GM21528 (cell line): ENCODE measurements around the gene ABR.
"Not testable (repeated sequence)": the region's sequence is repeated elsewhere in the genome, so short reads cannot be mapped to it uniquely, and the experiment has no call there.

Experiments
- ATAC-seq: cut with Tn5 transposase; IDR thresholded peaks from one replicate; pipeline ENCODE4 v1.9.1; 2021; ENCODE audit warnings: mild to moderate bottlenecking, moderate library complexity; ENCODE audit not compliant: unreplicated experiment, low FRiP score

The ABR gene

GRCh38 chr17:1202291-1202690 is 22.5 kb upstream of the ABR start:
- no peak for ATAC-seq

GRCh38 chr17:1201132-1201702 is 21.4 kb upstream of the ABR start:
- ATAC-seq: no peak

DNA sequence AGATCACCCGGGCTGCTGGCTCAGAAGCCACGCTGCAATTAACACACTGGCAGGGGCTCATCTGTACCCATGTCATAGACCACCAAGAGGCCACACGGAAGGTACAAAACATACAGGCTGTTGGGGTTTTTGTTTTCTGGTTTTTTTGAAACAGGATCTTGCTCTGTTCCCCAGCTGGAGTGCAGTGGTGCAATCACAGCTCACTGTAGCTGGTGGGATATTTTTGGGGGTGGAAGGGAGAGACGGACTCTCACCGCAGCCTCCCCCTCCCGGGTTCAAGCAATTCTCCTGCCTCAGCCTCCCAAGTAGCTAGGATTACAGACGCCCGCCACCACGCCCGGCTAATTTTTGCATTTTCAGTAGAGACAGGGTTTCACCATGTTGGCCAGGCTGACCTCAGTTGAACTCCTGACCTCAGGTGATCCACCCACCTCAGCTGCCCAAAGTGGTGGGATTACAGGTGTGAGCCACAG is 19.5 kb upstream of the ABR start:
- not testable (repeated sequence) for ATAC-seq

GRCh38 chr17:1197781-1198490 is 18.2 kb upstream of the ABR start:
- ATAC-seq: peak; percentile 69

DNA sequence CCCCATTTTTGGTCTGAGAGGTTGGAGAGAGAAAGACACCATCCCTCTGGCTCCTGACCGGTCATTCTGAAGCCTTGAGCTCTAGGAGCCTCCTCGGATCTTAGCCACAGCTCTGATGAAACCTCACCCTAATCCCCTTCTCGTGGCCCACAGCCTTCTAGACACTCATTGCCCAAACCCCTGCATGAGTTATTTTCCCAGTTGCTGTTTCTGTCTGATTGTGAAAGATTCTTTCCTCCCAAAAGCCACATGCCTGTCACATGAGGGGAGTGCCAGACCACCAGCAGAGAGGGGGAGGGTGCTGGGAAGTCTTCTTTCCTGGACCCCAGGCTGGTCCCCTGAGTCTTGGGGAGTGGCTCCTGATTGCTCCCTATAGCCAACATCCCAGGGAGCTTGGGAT is 17.6 kb upstream of the ABR start:
- peak; percentile 4 for ATAC-seq

DNA sequence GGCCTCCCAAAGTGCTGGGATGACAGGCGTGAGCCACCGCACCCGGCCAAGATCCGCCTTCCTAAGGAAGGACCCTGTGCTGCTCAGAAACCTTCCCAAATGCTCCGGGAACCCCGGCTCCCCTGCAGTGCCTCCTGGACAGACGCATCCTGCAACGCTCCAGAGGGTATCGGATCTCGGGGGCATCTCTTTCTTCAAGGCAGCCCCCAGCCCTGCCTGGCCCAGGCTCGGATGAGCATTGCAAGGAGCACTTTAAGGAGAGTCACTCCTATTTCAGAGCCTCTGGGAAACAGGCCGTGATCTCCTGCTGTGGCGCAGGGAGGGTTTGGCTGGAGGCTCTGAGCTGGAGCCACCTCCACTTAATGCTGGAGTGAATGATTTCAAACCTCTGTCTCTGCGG is 17.2 kb upstream of the ABR start:
- ATAC-seq: no peak

DNA sequence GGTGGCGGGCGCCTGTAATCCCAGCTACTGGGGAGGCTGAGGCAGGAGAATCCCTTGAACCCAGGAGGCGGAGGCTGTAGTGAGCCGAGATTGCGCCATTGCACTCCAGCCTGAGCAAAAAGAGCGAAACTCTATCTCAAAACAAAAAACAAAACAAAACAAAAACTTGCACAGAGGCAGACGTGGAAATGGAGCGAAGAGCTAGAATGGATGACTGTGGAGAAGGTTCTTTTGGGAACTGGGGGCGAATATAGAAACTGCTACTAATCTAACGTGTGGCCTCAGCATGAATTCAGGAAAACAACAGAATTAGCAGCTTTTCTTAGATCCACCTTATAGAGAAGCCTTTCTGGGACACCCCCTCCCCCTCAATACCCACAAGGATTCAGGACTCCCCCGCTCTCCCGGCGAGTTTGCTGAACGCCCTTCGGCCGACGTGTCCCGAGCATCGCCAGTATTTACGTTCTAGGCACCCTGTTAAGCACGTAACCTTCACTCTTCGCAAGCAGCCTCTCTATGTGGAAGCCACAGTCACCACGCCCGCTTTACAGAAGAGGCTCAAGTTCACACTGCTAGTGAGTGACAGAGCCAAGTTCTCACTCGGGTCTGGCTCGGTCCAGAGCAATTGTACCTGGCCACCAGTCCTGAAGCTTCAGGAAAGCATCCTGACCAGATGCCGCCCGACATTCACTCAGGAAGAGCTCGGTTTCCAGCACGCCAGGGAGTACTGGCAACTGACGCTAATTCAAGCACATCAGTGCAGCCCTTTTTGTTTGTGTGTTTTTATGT is 13.3 kb upstream of the ABR start:
- ATAC-seq: no peak

- ATAC-seq: no peak
Measured at GRCh38 chr17:1190751-1191331, 11.1 kb upstream of the ABR start.

- no peak for ATAC-seq
Measured at GRCh38 chr17:1188812-1189504, 9.2 kb upstream of the ABR start.

GRCh38 chr17:1186923-1187771 is 7.4 kb upstream of the ABR start:
- ATAC-seq: no peak

DNA sequence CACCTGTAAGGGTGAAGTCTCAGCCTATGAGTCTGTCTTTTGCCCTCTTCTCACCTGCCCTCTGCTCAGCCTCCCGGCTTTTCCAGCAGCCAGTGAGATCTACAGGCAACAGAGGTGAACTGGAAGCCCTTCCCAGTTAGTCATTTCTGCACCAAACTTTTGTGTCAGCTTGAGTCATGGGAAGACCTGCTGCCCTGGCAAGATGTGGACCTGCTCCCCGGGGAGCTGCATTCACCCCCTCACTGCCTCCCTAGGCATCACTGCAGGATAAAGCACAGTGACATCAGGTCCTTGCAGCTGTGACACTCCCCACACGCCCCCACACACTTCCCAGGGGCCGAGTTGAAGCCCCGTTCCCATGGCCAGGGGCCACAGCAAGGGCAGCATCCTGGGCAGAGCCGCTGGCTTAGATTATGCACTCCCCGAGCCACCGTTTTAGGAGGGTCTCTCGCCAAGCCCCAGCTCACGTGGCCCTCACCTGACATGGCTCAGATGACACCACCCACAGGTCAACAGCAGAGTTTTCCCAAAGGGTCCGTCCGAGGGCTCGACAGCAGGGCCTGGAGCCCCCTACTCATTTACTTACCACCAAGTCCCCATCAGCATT is 6.5 kb upstream of the ABR start:
- ATAC-seq: no peak

DNA sequence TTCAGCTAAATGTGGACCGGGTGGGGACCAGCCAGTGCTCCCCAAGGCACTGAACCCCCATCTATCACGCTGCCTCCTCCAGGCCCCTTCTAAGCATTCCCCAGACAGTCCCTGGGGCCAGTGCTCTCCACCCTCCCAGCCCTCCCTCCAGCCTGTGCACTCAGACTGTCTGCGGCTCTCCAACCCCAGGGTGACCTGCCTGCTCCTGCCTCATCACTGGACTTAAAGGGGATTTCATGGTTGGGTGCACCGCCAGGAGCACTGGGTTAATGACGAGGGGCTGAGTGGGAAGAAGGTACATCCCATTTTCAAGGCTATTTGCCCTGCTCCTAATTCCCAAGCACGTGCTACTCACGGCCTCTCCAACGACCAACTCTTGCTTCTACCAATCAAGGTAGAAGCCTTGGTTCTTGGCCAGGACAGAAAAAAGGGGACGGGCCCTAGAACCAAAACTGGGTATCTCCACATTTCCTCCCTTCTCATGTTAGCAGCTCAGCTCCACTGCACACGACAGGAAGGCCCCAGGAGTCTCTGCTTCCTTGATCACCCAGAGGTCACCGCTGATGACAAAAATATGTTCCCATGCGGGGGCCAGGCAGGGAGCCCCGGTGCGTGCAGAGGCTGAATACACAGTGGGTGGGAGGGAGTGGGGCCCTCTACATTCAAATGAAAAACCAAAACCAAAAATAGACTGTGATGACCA is 3.5 kb upstream of the ABR start:
- ATAC-seq: peak; percentile 37

- ATAC-seq: no peak
Measured at GRCh38 chr17:1182811-1183170, 3.0 kb upstream of the ABR start.

DNA sequence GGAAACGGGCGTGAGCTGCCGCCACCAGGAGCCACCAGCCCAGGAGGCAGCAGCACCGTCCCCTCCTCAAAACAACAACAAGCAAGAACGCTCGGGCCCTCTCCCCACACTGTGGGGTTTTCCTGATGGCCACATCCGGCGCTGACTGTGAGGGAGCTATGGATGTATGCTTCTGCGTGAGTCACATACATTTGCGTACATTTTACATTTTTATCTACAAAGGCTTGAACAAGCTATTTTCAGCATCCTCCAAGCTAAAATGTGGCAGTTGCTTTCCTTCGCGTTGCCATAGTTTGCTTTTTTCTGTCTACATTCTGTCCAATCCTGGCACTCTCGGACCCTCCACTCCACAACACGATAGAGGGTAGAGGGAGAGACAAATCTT is 2.0 kb upstream of the ABR start:
- ATAC-seq: no peak

- ATAC-seq: no peak
Measured at GRCh38 chr17:1180958-1181752, 1.4 kb upstream of the ABR start.

- no peak for ATAC-seq
Measured at GRCh38 chr17:1179112-1179817, 516 bp downstream of the ABR start.

DNA sequence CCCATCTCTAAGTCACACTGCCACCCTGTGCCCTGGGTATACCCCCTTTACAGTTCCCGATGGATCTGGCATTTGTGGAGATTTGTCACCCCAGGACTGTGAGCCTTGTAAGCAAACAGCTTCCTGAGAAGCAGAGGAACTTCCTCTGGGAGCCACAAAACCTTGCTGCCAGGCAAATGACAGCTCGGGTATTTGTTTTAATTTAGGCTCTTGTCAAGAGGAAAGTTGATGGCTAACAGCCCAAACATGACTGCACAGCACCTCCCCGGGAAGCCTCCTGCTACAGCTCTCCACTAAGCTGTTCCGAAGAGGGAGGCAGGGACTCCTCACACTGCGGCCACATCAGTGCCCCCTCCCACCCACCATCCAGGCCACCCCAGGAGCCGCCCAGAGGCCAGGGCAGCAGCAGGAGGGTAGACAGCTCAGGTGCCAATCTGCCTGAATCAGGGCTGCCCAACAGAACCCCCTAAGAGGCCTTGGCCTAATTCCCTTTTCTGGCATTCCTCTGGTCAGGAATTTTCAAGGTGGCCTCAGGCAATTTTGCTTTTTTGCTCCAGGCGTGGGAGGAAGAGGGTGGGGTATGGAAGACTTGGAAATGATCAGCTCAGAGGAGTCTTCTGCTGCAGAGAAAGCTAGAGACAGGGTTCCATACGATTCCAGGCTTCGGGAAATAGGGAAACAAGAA is 2.6 kb downstream of the ABR start:
- ATAC-seq: no peak
